GM12873 (cell line): ENCODE data around the gene PRKN.

Source experiments
- CTCF ChIP-seq: IDR thresholded peaks from 2 replicates; pipeline ENCODE4 v1.5.1; 2012; ENCODE audit warnings: low read depth, mild to moderate bottlenecking, moderate library complexity, low read length, control low read depth; ENCODE audit not compliant: insufficient read depth; ENCODE audit errors: missing control alignments

PRKN gene

GRCh38 chr6:162026031-162026430 lies 701.5 kb downstream of the PRKN start:
- no peak for TF ChIP-seq CTCF

GRCh38 chr6:162019349-162019748 lies 708.2 kb downstream of the PRKN start:
- no peak for TF ChIP-seq CTCF

GRCh38 chr6:162017536-162017935 lies 710.0 kb downstream of the PRKN start:
- no peak for TF ChIP-seq CTCF

- no peak for TF ChIP-seq CTCF
Observed at GRCh38 chr6:162014069-162014811, 713.3 kb downstream of the PRKN start.

GRCh38 chr6:162005372-162005771 lies 722.2 kb downstream of the PRKN start:
- no peak for TF ChIP-seq CTCF

- TF ChIP-seq CTCF: no peak
Observed at GRCh38 chr6:161996783-161997182, 730.8 kb downstream of the PRKN start.

GRCh38 chr6:161985876-161986423 lies 741.6 kb downstream of the PRKN start:
- no peak for TF ChIP-seq CTCF
